Right renal pelvis (tissue), 4 donors: ENCODE data around the gene DNASE1L1. TPM values are rescaled to one million over a fixed set of nuclear protein-coding genes. Genes with fewer than 3 reads are reported as not detected.

Source experiments
- DNase-seq, 4 donors: peaks; one replicate each; pipeline ENCODE4 v3.0.0-alpha.2; 2013; ENCODE audit warnings: low read depth in 4 of 4, low spot score in 3 of 4, missing footprints in 1 of 4
- polyA plus RNA-seq, 4 donors: library from polyadenylated mRNA; unstranded; fragments of 120-200 nt; gene quantifications; one replicate each; pipeline ENCODE4 v1.2.1, GENCODE V29; 2013; ENCODE audit not compliant: insufficient read length in 4 of 4

The DNASE1L1 gene
- polyA plus RNA-seq, 4 donors = 10.5 to 16.1 (median 14.1) TPM

DNA sequence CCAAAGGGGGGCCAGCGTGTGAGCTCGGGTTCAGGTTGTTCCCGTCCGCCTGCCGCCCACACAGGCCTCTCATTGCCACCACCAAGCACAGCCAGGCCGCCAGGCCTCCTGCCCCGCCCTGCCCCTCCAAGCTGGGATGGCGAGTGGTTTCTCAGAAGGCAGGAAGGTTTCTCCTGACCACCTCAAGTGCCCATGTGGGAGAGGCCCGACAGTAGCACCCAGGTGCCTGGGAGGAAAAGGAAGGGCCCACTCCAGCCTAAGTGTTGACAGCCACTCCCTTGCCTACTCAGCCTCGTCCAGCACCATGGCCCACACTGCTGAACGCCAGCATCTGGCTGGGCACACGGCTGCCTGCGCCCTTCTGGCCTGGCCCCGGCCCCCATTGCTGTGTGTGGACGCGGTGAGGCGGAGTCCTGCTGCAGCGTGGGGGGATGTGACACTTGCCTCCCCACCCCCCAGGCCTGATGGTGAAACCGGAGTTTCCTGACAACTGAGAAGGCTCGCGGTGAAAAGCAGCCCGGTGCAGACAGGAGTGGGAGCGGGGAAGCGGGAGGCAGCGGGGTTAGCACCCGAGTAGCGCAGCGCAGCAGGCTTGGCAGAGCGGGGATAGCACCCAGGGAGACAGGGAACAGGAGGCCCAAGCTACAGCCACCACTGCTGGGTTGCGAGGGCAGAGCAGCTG, 53.8 kb downstream of the DNASE1L1 start:
- no peak for DNase-seq

DNA sequence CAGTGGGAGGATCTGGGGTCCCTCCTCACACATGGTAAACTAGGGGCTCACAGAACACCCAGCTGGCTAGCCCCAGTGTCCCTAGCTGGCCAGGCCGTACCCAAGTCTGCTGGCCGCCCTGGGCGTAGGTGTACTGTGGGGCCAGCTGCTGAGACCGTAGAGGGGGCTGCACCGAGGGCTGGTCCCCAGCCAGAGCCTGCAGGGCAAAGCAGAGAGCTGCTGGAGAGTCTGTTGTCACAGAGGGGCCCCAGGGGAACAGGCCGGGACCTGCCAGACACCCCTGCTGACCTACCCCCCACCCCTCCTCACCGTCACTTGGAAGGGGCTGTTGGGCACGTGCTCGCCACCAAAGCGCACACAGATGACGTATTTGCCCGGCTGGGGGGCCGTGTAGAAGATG, 54.5 kb downstream of the DNASE1L1 start:
- DNase-seq = no peak

DNA sequence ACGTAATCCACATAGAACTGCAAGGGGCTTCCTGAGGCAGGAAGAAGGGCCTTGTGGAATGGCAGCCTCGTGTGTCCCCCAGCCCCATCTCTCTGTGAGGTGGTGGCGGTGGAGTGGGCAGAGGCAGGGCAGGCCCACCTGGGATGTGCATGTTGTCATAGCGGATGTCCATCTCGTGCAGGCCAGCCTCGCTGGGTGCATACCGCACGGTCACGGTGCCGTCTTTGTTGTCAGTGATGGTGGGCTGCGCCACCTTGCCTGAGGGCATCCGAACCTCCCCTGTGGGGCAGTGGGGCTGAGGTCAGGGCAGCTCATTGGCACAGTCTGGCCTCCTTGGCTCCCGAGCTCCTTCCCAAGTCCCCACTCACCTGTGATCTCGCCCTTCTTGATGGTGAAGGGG, 55.0 kb downstream of the DNASE1L1 start:
- DNase-seq = no peak

DNA sequence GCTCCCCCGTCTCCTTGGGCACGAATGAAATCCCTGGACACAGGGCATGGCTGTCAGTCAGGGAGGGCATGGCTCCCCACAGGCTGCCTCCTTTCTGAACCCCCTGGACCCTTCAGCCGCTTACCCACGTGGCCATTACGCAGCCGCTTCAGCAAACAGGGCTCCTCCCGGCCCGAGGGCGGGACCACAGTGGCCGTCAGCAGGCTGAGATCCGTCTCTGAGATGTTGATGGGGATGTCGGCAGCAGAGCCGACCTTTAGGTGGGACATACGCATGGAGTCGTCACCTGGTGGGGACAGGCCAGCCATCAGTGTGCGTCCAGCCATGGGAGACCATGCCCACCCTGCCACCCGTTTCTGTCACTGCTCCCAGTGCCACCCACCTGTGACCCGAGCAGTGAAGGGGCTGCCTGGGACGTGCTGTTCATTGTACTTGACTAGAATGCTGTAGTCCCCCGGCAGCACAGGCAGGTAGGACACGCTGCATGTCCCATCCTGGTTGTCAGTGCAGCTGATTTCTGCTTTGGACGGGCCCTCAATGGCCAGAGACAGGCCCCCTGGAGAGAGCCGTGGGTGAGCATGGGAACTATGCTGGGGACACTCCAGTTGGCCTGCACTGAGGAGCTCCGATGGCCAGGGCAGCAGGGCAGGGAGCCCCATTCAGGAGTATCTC, 55.7 kb downstream of the DNASE1L1 start:
- DNase-seq = no peak

DNA sequence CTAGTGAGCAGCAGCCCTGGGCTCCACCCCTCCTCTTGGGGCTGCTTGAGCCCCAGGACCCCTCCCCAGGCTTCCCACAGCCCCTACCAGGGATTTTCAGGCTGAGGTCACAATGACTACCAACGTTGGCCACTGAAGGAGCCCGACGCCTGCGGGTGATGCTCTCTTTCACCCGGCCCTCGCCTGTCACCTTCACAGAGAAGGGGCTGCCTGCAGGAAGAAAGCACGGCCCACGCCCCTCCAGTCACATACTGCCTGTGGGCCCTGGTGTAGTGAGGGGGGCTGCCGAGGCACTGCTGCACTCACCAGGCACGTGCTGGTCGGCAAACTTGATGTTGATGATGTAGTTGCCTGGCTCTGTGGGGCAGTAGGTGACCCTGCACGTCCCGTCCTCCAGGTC, 56.6 kb downstream of the DNASE1L1 start:
- no peak for DNase-seq

DNA sequence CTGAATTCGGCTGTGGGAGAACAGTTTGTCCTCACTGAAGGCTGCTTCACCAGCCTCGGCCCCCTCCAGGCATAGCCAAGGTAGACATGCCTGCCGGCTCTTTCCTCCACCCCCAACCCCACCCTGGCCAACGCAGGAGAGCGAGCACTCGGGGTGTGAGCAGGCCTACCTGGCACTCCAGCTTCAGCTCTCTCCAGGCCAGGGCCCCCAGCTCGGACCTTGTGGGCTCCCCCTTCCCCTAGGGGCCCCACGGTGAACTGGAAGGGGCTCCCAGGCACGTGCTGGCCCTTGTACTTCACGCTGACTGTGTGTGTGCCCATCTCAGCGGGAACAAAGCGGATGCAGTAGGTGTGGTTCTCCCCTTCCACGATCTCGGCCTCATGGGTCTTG, 57.0 kb downstream of the DNASE1L1 start:
- DNase-seq = no peak

Other genes starting within 250 kb of the DNASE1L1 start
- not detected for gene OPN1MW, start 226.7 kb downstream of the DNASE1L1 start, polyA plus RNA-seq
- gene OPN1MW2, start 189.5 kb downstream of the DNASE1L1 start, polyA plus RNA-seq = not detected
- gene OPN1MW3, start 151.7 kb downstream of the DNASE1L1 start, polyA plus RNA-seq = not detected
- not detected for gene TEX28, start 114.1 kb downstream of the DNASE1L1 start, polyA plus RNA-seq
- gene TKTL1, start 113.5 kb downstream of the DNASE1L1 start, polyA plus RNA-seq = under 1 TPM; 0.26 to 0.91 (median 0.45) TPM
- gene FLNA, start 34.6 kb downstream of the DNASE1L1 start, polyA plus RNA-seq = 100 to 1,000 TPM; 393 to 586 (median 423) TPM
- gene EMD, start 30.0 kb downstream of the DNASE1L1 start, polyA plus RNA-seq = 10 to 100 TPM; 68.7 to 96.7 (median 74.0) TPM
- 1,000 to 10,000 TPM; 2,815 to 4,008 (median 3,095) TPM for gene RPL10, start 10.9 kb downstream of the DNASE1L1 start, polyA plus RNA-seq
- gene TAFAZZIN, start 2.3 kb upstream of the DNASE1L1 start, polyA plus RNA-seq = 10 to 100 TPM; 26.3 to 36.4 (median 30.8) TPM
- 100 to 1,000 TPM; 155 to 184 (median 168) TPM for gene ATP6AP1, start 19.4 kb upstream of the DNASE1L1 start, polyA plus RNA-seq
- gene GDI1, start 27.9 kb upstream of the DNASE1L1 start, polyA plus RNA-seq = 100 to 1,000 TPM; 118 to 136 (median 132) TPM
- gene FAM50A, start 34.9 kb upstream of the DNASE1L1 start, polyA plus RNA-seq = 10 to 100 TPM; 47.2 to 55.8 (median 51.6) TPM
- 10 to 100 TPM; 38.6 to 50.2 (median 47.5) TPM for gene PLXNA3, start 49.0 kb upstream of the DNASE1L1 start, polyA plus RNA-seq
- gene LAGE3, start 70.0 kb upstream of the DNASE1L1 start, polyA plus RNA-seq = 10 to 100 TPM; 10.7 to 20.1 (median 12.4) TPM
- gene UBL4A, start 77.4 kb upstream of the DNASE1L1 start, polyA plus RNA-seq = 10 to 100 TPM; 27.7 to 34.8 (median 30.2) TPM
- gene SLC10A3, start 81.4 kb upstream of the DNASE1L1 start, polyA plus RNA-seq = 10 to 100 TPM; 19.3 to 27.6 (median 19.6) TPM
- gene FAM3A, start 107.0 kb upstream of the DNASE1L1 start, polyA plus RNA-seq = 10 to 100 TPM; 28.3 to 44.5 (median 37.2) TPM
- gene G6PD, start 137.6 kb upstream of the DNASE1L1 start, polyA plus RNA-seq = 10 to 100 TPM; 38.0 to 43.2 (median 41.0) TPM
- 10 to 100 TPM; 15.2 to 20.1 (median 16.7) TPM for gene IKBKG, start 138.4 kb upstream of the DNASE1L1 start, polyA plus RNA-seq
- gene CTAG1A, start 175.9 kb upstream of the DNASE1L1 start, polyA plus RNA-seq = not detected
- not detected for gene CTAG1B, start 210.0 kb upstream of the DNASE1L1 start, polyA plus RNA-seq
- not detected for gene CTAG2, start 244.3 kb upstream of the DNASE1L1 start, polyA plus RNA-seq